Natural killer cell (primary cell): ENCODE measurements around the gene PFKFB2. TPM values are rescaled to one million over a fixed set of nuclear protein-coding genes. Genes with fewer than 3 reads are reported as not detected.

Experiments
- ATAC-seq, 3 donors: fragments of 150-1000 bp in 2 of 3; fragments of 200-7000 bp in 1 of 3; cut with Tn5 transposase; 1 replicate in 1 of 3; 2 replicates in 2 of 3; pipeline ENCODE4 v1.10.0; 2021; ENCODE audit warnings: mild to moderate bottlenecking in 2 of 3, moderate library complexity in 2 of 3
- DNase-seq, 2 donors: peaks; one replicate each; pipeline versions ENCODE4 v3.0.0 to v3.0.0-alpha.2; 2013 to 2021; ENCODE audit warnings: mixed read lengths in 1 of 2
- H3K27ac ChIP-seq: one replicate; pipeline ENCODE4 v1.5.1; 2013; ENCODE audit warnings: mild to moderate bottlenecking, low read length
- H3K27me3 ChIP-seq: one replicate; pipeline ENCODE4 v1.6.1; 2013; ENCODE audit warnings: low read length; ENCODE audit not compliant: control insufficient read depth, insufficient read depth
- H3K36me3 ChIP-seq: one replicate; pipeline ENCODE4 v1.6.1; 2013; ENCODE audit warnings: low read length; ENCODE audit not compliant: control insufficient read depth, insufficient read depth
- H3K4me1 ChIP-seq: one replicate; pipeline ENCODE4 v1.6.1; 2013; ENCODE audit warnings: low read length; ENCODE audit not compliant: control insufficient read depth, insufficient read depth
- H3K4me3 ChIP-seq: one replicate; pipeline ENCODE4 v1.5.1; 2013; ENCODE audit warnings: low read length
- H3K9me3 ChIP-seq: one replicate; pipeline ENCODE4 v1.6.1; 2013; ENCODE audit warnings: low read length; ENCODE audit not compliant: control insufficient read depth, insufficient read depth
- H3K27ac Mint-ChIP-seq, 2 donors: one replicate each; pipeline ENCODE4 v1.8.0; 2022; ENCODE audit warnings: mild to moderate bottlenecking in 2 of 2, mixed read lengths in 2 of 2, moderate library complexity in 1 of 2
- H3K27me3 Mint-ChIP-seq, 2 donors: one replicate each; pipeline ENCODE4 v1.8.0; 2022; ENCODE audit warnings: low read depth in 2 of 2, mixed read lengths in 2 of 2
- H3K36me3 Mint-ChIP-seq: one replicate; pipeline ENCODE4 v1.8.0; 2022; ENCODE audit warnings: mixed read lengths
- H3K4me1 Mint-ChIP-seq, 2 donors: one replicate each; pipeline ENCODE4 v1.8.0; 2022; ENCODE audit warnings: mixed read lengths in 2 of 2
- H3K4me3 Mint-ChIP-seq: one replicate; pipeline ENCODE4 v1.8.0; 2022; ENCODE audit warnings: mild to moderate bottlenecking, moderate library complexity, mixed read lengths
- H3K9me3 Mint-ChIP-seq, 2 donors: one replicate each; pipeline ENCODE4 v1.8.0; 2022; ENCODE audit warnings: mixed read lengths in 2 of 2
- CTCF ChIP-seq: fragments of 200-600 bp; IDR thresholded peaks from one replicate; pipeline ENCODE4 v1.8.0; 2022; ENCODE audit warnings: antibody characterized with exemption
- WGBS: methylation state at CpG from one replicate; pipeline ENCODE4 v1.1.7; 2013; ENCODE audit warnings: missing lambda C conversion rate; ENCODE audit not compliant: insufficient coverage; 5-methylcytosine and 5-hydroxymethylcytosine counted together
- intact Hi-C: fragments of 100-400 bp; cut with micrococcal nuclease; formaldehyde crosslinking; loops from one replicate; pipeline ENCODE4 v1.14.2; 2022
- total RNA-seq, 4 donors: library from RNA; stranded (reverse); fragments of 120-200 nt in 1 of 4; gene quantifications; one replicate each; pipeline versions ENCODE4 v1.2.3 to v1.2.4, GENCODE V29; 2013 to 2022

PFKFB2 gene
- total RNA-seq, 3 donors from 2014 or later (not counting 1 experiment from before 2014, with no cell fraction given) = 5.3 to 8.5 (median 7.4) TPM

GRCh38 chr1:207071426-207071825 is 18.4 kb downstream of the PFKFB2 start:
- H3K36me3 Mint-ChIP-seq = no peaks in the 10 kb centered on the region
- 76% methylated on average over 4 of the region's 6 CpGs for WGBS
- H3K27me3 Mint-ChIP-seq = peaks cover 0 to 6% of the 10 kb centered on the region in 2 donors
- no peak overlapping the region for H3K27ac ChIP-seq
- H3K27me3 ChIP-seq = no peaks in the 10 kb centered on the region
- H3K4me1 Mint-ChIP-seq = peaks cover 24 to 26% of the 10 kb centered on the region in 2 donors
- TF ChIP-seq CTCF = no peak
- no peak overlapping the region for H3K4me3 ChIP-seq
- ATAC-seq (no peak), DNase-seq (peak in 1 of 2 donors; percentile 70)
- no peaks in the 10 kb centered on the region for H3K9me3 Mint-ChIP-seq
- no peaks in the 10 kb centered on the region for H3K36me3 ChIP-seq
- intact Hi-C loops = no loop called here
- no peak overlapping the region for H3K4me3 Mint-ChIP-seq
- H3K4me1 ChIP-seq = peaks cover 25% of the 10 kb centered on the region
- H3K27ac Mint-ChIP-seq = peak overlapping the region in 1 of 2 donors; percentile 72
- H3K9me3 ChIP-seq = no peaks in the 10 kb centered on the region

DNA sequence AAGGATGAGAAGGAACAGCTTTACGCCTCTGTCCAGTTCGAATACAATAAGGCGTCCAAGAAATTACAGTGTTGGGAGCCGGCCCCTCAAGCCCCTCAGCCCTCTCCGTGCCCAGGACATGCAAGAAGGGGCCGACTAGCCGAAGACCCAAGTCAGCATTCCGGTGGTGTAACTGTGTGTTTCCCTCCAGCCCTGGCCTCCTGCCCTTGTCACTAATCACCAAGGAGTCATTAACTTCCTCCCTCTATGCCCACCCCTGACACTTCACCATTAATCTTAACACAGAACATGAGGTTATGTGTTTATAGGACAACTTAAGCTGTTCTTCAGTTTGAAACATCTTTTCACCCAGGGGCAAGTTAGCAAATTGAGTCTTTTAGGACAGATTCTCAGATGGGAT is 19.2 kb downstream of the PFKFB2 start:
- H3K36me3 Mint-ChIP-seq = no peaks in the 10 kb centered on the region
- H3K4me3 Mint-ChIP-seq = no peak overlapping the region
- no peaks in the 10 kb centered on the region for H3K9me3 ChIP-seq
- 64% methylated on average over 8 of the region's 8 CpGs for WGBS
- peaks cover 0 to 6% of the 10 kb centered on the region in 2 donors for H3K27me3 Mint-ChIP-seq
- H3K27ac ChIP-seq = no peak overlapping the region
- no peaks in the 10 kb centered on the region for H3K27me3 ChIP-seq
- no peak overlapping the region for H3K27ac Mint-ChIP-seq
- H3K36me3 ChIP-seq = no peaks in the 10 kb centered on the region
- H3K4me3 ChIP-seq = no peak overlapping the region
- TF ChIP-seq CTCF = no peak
- DNase-seq (no peak), ATAC-seq (no peak)
- H3K4me1 Mint-ChIP-seq = peaks cover 24 to 26% of the 10 kb centered on the region in 2 donors
- H3K4me1 ChIP-seq = peaks cover 25% of the 10 kb centered on the region
- intact Hi-C loops = no loop called here
- H3K9me3 Mint-ChIP-seq = no peaks in the 10 kb centered on the region

DNA sequence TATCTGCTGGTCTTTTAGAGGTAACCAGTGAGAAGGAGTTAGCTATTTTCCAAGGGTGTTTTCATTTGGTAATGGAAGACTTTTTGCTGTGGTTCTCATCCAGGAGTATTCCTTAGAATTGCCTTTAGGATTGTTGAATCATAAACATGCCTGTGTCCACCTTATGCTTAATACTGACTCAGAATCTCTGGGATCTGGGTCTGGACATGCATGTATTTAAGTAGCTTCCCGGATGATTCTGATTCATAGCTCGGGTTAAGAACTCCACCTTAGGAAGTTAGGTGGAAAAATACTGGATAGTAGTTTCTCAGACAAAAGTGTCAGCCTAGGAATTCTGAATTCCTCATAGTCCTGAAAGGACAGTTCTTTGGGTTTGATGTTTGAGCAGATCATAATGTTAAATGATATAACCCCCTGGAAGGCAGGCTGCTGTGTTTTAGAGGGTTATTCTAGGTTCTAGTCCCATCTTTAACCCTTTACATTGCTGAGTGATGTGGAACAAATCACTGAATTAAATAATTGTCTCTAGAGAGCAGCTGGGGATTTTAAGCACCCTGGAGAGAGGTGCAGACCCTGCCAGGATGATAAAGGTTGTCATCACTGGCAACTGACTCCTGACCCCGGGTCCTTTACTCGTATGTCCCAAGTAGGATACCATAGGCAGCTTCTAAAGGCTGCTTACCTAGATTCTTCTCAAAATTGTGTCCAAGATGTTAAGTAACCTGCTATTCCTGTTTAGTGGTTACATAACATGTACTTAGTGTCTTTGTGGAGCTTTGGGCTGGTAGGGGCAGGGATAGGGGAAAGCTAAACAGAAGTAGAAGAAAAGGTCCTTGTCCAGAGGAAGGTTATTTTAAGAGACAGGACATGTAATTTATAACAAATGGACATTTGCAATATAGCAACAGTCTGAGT is 21.1 kb downstream of the PFKFB2 start:
- no peaks in the 10 kb centered on the region for H3K27me3 ChIP-seq
- no peaks in the 10 kb centered on the region for H3K9me3 ChIP-seq
- H3K27ac ChIP-seq = no peak overlapping the region
- no peak overlapping the region for H3K4me3 ChIP-seq
- H3K4me1 Mint-ChIP-seq = peaks cover 20 to 22% of the 10 kb centered on the region in 2 donors
- ATAC-seq (no peak), DNase-seq (no peak)
- no peaks in the 10 kb centered on the region for H3K36me3 ChIP-seq
- H3K36me3 Mint-ChIP-seq = no peaks in the 10 kb centered on the region
- H3K27ac Mint-ChIP-seq = no peak overlapping the region
- intact Hi-C loops = no loop called here
- WGBS = 89% methylated on average over 4 of the region's 4 CpGs
- peaks cover 0 to 6% of the 10 kb centered on the region in 2 donors for H3K27me3 Mint-ChIP-seq
- H3K9me3 Mint-ChIP-seq = no peaks in the 10 kb centered on the region
- peaks cover 23% of the 10 kb centered on the region for H3K4me1 ChIP-seq
- TF ChIP-seq CTCF = no peak
- H3K4me3 Mint-ChIP-seq = no peak overlapping the region
